B cell (primary cell): ENCODE results near the gene NUPR1. TPM values are rescaled to one million over a fixed set of nuclear protein-coding genes. Genes with fewer than 3 reads are reported as not detected.

Experiments
- ATAC-seq: fragments of 200-7000 bp; cut with Tn5 transposase; one replicate; pipeline ENCODE4 v1.10.0; 2021; ENCODE audit warnings: low read depth, mild to moderate bottlenecking, moderate number of reproducible peaks, moderate library complexity
- CTCF ChIA-PET: fragments of 350-600 bp; sonication (Branson Sonifier 250); formaldehyde crosslinking; loops from one replicate; lab custom pipeline; 2021; ENCODE audit warnings: antibody characterized with exemption, inconsistent platforms; lab: Charles Lee
- POLR2A ChIA-PET: fragments of 350-600 bp; sonication (Branson Sonifier 250); formaldehyde crosslinking; loops from one replicate; lab custom pipeline; 2021; ENCODE audit warnings: antibody characterized with exemption; lab: Charles Lee
- DNase-seq: peaks from one replicate; pipeline ENCODE4 v3.0.0; 2013
- H2AFZ ChIP-seq: 2 replicates; pipeline ENCODE4 v1.6.1; 2012; ENCODE audit warnings: mild to moderate bottlenecking, low read depth, low read length; ENCODE audit not compliant: insufficient read depth, poor library complexity, severe bottlenecking
- H3K27ac ChIP-seq, 2 donors: 1 replicate in 1 of 2; 2 replicates in 1 of 2; pipeline ENCODE4 v1.5.1; 2012 to 2013; ENCODE audit warnings: low read length in 2 of 2, mild to moderate bottlenecking in 2 of 2, moderate library complexity in 1 of 2
- H3K27me3 ChIP-seq, 4 experiments: fragments of 200-600 bp in 1 of 4; sonication (generic) in 1 of 4; replicated peaks in 1 of 4; 1 replicate in 2 of 4; 2 replicates in 2 of 4; pipeline versions ENCODE4 v1.6.1 to v1.7.0; 2013 to 2016; ENCODE audit warnings: low read length in 3 of 4, mild to moderate bottlenecking in 2 of 4, mixed read lengths in 1 of 4, moderate library complexity in 1 of 4; ENCODE audit not compliant: insufficient read depth in 4 of 4, control insufficient read depth in 3 of 4; ENCODE audit errors: control extremely low read depth in 1 of 4
- H3K36me3 ChIP-seq, 2 experiments: replicated peaks in 1 of 2; 1 replicate in 1 of 2; 2 replicates in 1 of 2; pipeline versions ENCODE4 v1.6.1 to v1.7.1; 2013; ENCODE audit warnings: low read length in 1 of 2; ENCODE audit not compliant: insufficient read depth in 2 of 2, control insufficient read depth in 1 of 2; ENCODE audit errors: control extremely low read depth in 1 of 2, extremely low read depth in 1 of 2
- H3K4me1 ChIP-seq, 2 donors: fragments of 200-600 bp in 1 of 2; sonication (generic) in 1 of 2; 1 replicate in 1 of 2; 2 replicates in 1 of 2; pipeline versions ENCODE4 v1.5.1 to v1.6.1; 2013 to 2017; ENCODE audit warnings: low read length in 2 of 2; ENCODE audit not compliant: control insufficient read depth in 2 of 2, insufficient read depth in 2 of 2
- H3K4me2 ChIP-seq: replicated peaks from 2 replicates; pipeline ENCODE3; 2012; ENCODE audit warnings: mild to moderate bottlenecking, low read depth, low read length; ENCODE audit not compliant: poor library complexity, severe bottlenecking
- H3K4me3 ChIP-seq, 5 experiments: fragments of 200-600 bp in 1 of 5; sonication (generic) in 1 of 5; 1 replicate in 3 of 5; 2 replicates in 2 of 5; pipeline versions ENCODE4 v1.5.1 to v1.7.0; 2011 to 2016; ENCODE audit warnings: low read length in 4 of 5, mild to moderate bottlenecking in 4 of 5, low read depth in 2 of 5, control low read depth in 1 of 5, moderate library complexity in 1 of 5; ENCODE audit not compliant: insufficient read depth in 1 of 5; ENCODE audit errors: control extremely low read depth in 1 of 5, extremely low read depth in 1 of 5
- H3K79me2 ChIP-seq: fragments of 200-600 bp; sonication (generic); one replicate; pipeline ENCODE4 v1.6.0; 2016; ENCODE audit warnings: low read length; ENCODE audit not compliant: control insufficient read depth, insufficient read depth
- H3K9ac ChIP-seq: fragments of 200-600 bp; sonication (generic); 2 replicates; pipeline ENCODE4 v1.6.1; 2017; ENCODE audit warnings: mild to moderate bottlenecking, low read length, moderate library complexity
- H3K9me3 ChIP-seq, 3 donors: one replicate each; pipeline versions ENCODE4 v1.6.1 to v1.7.1; 2013; ENCODE audit warnings: low read length in 2 of 3; ENCODE audit not compliant: control insufficient read depth in 2 of 3, insufficient read depth in 1 of 3; ENCODE audit errors: control extremely low read depth in 1 of 3
- H4K20me1 ChIP-seq: 2 replicates; pipeline ENCODE4 v1.6.0; 2012; ENCODE audit warnings: mild to moderate bottlenecking, low read length; ENCODE audit not compliant: insufficient read depth, control insufficient read depth, poor library complexity, severe bottlenecking
- H3K27ac Mint-ChIP-seq: one replicate; pipeline ENCODE4 v1.8.0; 2021; ENCODE audit warnings: mixed read lengths
- H3K27me3 Mint-ChIP-seq: one replicate; pipeline ENCODE4 v1.8.0; 2021; ENCODE audit warnings: mixed read lengths
- H3K4me1 Mint-ChIP-seq: one replicate; pipeline ENCODE4 v1.8.0; 2021; ENCODE audit warnings: mixed read lengths
- H3K4me3 Mint-ChIP-seq: one replicate; pipeline ENCODE4 v1.8.0; 2021; ENCODE audit warnings: mixed read lengths
- H3K9me3 Mint-ChIP-seq: one replicate; pipeline ENCODE4 v1.8.0; 2022; ENCODE audit warnings: mixed read lengths; ENCODE audit not compliant: insufficient read depth
- CTCF ChIP-seq: fragments of 200-600 bp; IDR thresholded peaks from one replicate; pipeline ENCODE4 v1.8.0; 2022; ENCODE audit warnings: antibody characterized with exemption, mild to moderate bottlenecking
- EZH2 ChIP-seq: IDR thresholded peaks from 2 replicates; pipeline ENCODE4 v1.6.1; 2012; ENCODE audit warnings: borderline replicate concordance, low read depth, mild to moderate bottlenecking, moderate library complexity, low read length; ENCODE audit not compliant: insufficient read depth, poor library complexity, severe bottlenecking
- WGBS: methylation state at CpG from one replicate; pipeline ENCODE4 v1.1.5; 2013; ENCODE audit warnings: missing lambda C conversion rate; ENCODE audit not compliant: insufficient coverage; 5-methylcytosine and 5-hydroxymethylcytosine counted together
- intact Hi-C: fragments of 100-400 bp; cut with micrococcal nuclease; formaldehyde crosslinking; loops from one replicate; pipeline ENCODE4 v1.10.0; 2022
- polyA minus RNA-seq: library from RNA; depleted of rRNA, polyadenylated mRNA; stranded (reverse); fragments of >200 nt; gene quantifications from 2 replicates; pipeline ENCODE4 v1.2.3, GENCODE V29; 2012
- polyA plus RNA-seq: library from polyadenylated mRNA; depleted of rRNA; stranded (reverse); fragments of >200 nt; gene quantifications from 2 replicates; pipeline ENCODE4 v1.2.3, GENCODE V29; 2012
- total RNA-seq, 2 donors: library from RNA; stranded (reverse); fragments of 120-200 nt in 1 of 2; gene quantifications; 1 replicate in 1 of 2; 2 replicates in 1 of 2; pipeline versions ENCODE4 v1.2.3 to v1.2.4, GENCODE V29; 2013 to 2022

Gene NUPR1, protein sequence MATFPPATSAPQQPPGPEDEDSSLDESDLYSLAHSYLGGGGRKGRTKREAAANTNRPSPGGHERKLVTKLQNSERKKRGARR
- total RNA-seq (not detected in 2 replicates), polyA plus RNA-seq (not detected in 2 replicates), polyA minus RNA-seq (not detected in 2 replicates)
- total RNA-seq (2013): 0.49 TPM

DNA sequence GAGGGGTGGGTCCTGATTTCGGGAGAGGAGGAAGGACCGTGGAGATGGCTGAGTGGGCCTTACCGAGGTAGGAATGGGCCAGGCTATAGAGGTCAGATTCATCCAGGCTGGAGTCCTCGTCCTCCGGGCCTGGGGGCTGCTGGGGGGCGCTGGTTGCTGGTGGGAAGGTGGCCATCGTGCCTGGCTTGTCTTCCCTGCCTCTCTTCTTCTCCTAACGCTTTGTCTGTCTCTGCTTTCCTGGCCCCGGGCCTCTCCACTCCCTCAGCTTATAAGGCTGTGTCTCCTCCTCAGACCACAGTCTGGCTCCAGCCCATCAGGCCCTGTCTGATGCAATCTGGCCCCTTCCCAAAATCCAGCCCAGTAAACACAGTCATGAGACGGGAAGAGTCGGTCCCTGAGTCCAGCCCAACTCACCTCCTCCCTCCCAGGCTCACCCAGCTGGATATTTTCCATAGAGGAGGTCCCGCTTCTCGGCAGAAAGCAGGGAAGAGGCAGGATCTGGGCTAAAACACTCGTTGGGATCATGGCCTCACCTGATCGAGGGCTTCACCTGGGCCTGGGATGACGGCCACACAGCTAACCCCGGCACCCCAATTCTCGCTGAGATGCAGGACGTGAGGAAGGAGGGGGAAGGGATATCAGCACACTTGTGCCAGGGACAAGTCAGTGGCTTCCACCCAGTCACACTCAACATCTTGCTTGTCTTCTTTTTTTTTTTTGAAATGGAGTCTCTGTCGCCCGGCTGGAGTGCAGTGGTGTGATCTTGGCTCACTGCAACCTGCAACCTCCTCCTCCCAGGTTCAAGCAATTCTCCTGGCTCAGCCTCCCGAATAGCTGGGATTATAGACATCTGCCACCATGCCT is at the start of gene NUPR1:
TSS of gene NUPR1 (minus strand) at position 242 of the 864 bp plus-strand sequence. CDS start at position 175, 67 bp downstream.
- no peak within 1 kb of the TSS for H3K27ac Mint-ChIP-seq

More for the DNA sequence above, at the start of gene NUPR1:
- Histone ChIP-seq H4K20me1 (no peaks in the 10 kb centered on the region), H3K27me3 (peaks cover 0 to 4% (median 0%) of the 10 kb centered on the region in 4 experiments), H3K4me1 (peaks cover 0 to 8% of the 10 kb centered on the region in 2 donors), H3K79me2 (no peaks in the 10 kb centered on the region), H3K4me3 (no peak within 1 kb of the TSS), H3K9me3 (no peaks in the 10 kb centered on the region), H2AFZ (no peak within 1 kb of the TSS), H3K9ac (no peak within 1 kb of the TSS), H3K4me2 (no peak within 1 kb of the TSS), H3K27ac (no peak within 1 kb of the TSS), H3K36me3 (no peaks in the 10 kb centered on the region)
- no peak for TF ChIP-seq EZH2
- TF ChIP-seq CTCF: no peak
- 80% methylated on average over 16 of the region's 22 CpGs for WGBS
- POLR2A ChIA-PET: no interaction called here
- Mint-ChIP-seq H3K27me3 (peaks cover 18% of the 10 kb centered on the region), H3K4me3 (no peak within 1 kb of the TSS), H3K9me3 (no peaks in the 10 kb centered on the region), H3K4me1 (peaks cover 9% of the 10 kb centered on the region)
- CTCF ChIA-PET: interaction anchor here (0.7 kb wide), 1 partner anchor 652 kb away, joined by 4 read pairs; no protein-coding TSS in a partner anchor
- ATAC-seq (no peak), DNase-seq (no peak)
- intact Hi-C loops: no loop called here
